ENCODE measurements around the gene LHFPL2. TPM values are rescaled to one million over a fixed set of nuclear protein-coding genes. Genes with fewer than 3 reads are reported as not detected.

Gene LHFPL2
- total RNA-seq, 4 donors from 2014 or later = 14.7 to 127 (median 28.0) TPM

GRCh38 chr5:78507531-78507930 lies 141.0 kb downstream of the LHFPL2 start:
- H3K4me3 ChIP-seq = no peak overlapping the region

DNA sequence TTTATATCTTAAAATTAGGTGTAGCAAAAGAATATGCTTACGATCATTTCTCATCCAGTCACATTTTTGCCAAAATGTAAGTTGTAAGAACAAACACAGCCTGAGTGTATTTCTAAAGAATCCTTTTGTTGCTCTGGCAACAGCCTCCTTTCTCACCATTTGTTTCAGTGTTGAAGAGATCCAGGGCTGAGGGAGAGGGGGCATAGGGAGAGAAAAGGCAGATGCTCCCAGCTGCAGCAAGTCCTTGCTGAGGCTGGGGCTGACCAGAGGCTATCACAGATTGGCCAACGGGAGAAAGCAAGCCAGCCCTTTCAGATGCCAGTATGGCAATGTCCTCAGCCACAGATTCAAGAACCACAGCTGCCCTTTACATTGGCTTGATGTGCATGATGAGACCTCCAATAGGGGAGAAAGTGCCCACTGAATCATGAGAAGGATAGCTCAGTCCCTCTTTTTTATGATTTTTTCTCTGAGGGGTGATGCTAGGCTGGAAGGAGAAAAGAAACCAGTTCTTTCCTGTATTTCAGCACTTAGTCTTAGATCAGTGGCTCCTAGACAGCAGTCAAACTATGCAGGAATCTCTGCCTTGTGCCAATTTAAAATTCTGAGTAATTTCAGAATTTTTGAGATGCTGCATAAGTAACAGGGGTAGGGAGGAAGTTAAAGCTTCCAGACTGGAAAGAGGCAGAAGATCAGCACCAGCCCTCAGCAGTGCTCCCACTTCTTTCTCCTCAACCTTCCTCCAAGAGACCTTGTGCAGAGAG lies 142.1 kb downstream of the LHFPL2 start:
- TF ChIP-seq POLR2A (IDR thresholded peaks at IDR 0.05) = no peak
- TF ChIP-seq, protein P1, sequence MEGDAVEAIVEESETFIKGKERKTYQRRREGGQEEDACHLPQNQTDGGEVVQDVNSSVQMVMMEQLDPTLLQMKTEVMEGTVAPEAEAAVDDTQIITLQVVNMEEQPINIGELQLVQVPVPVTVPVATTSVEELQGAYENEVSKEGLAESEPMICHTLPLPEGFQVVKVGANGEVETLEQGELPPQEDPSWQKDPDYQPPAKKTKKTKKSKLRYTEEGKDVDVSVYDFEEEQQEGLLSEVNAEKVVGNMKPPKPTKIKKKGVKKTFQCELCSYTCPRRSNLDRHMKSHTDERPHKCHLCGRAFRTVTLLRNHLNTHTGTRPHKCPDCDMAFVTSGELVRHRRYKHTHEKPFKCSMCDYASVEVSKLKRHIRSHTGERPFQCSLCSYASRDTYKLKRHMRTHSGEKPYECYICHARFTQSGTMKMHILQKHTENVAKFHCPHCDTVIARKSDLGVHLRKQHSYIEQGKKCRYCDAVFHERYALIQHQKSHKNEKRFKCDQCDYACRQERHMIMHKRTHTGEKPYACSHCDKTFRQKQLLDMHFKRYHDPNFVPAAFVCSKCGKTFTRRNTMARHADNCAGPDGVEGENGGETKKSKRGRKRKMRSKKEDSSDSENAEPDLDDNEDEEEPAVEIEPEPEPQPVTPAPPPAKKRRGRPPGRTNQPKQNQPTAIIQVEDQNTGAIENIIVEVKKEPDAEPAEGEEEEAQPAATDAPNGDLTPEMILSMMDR (IDR thresholded peaks at IDR 0.05) = no peak
- Histone ChIP-seq H3K4me3 (no peak overlapping the region), H3K9me3 (no peaks in the 10 kb centered on the region), H3K4me1 (peaks cover 14 to 18% of the 10 kb centered on the region in 2 donors), H3K27me3 (no peaks in the 10 kb centered on the region), H3K27ac (peak overlapping the region in 1 of 2 donors; percentile 79), H3K36me3 (no peaks in the 10 kb centered on the region)
- no peak for DNase-seq
- intact Hi-C loops (cut with DNase I; ENCODE audit: low total_unique reads) = no loop called here

More at GRCh38 chr5:78507531-78507930, 141.0 kb downstream of the LHFPL2 start:
- Histone ChIP-seq H3K4me1 (peaks cover 14 to 18% of the 10 kb centered on the region in 2 donors), H3K27me3 (no peaks in the 10 kb centered on the region), H3K36me3 (no peaks in the 10 kb centered on the region), H3K9me3 (no peaks in the 10 kb centered on the region), H3K27ac (no peak overlapping the region)
- DNase-seq = no peak
- TF ChIP-seq, protein P1 (IDR thresholded peaks at IDR 0.05) = no peak
- TF ChIP-seq POLR2A (IDR thresholded peaks at IDR 0.05) = no peak
- intact Hi-C loops (cut with DNase I; ENCODE audit: low total_unique reads) = no loop called here

DNA sequence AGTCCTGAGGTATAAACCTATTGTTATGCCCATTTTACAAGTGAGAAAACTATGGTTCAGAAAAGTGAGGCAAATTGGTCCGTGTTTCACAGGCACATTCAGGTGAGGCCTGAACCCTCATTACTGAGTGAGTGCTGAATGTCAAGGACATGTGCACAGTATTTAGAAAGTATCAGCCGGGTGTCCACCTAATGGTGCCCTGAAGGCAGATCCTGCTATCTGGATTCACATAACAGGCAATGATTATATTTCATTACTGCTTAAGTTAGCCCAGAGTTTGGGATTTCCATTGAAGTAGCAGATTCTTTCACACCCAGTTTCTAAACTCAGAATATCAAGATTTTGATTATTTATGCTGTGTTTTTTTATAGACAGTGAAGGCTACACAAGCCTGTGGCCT lies 142.7 kb downstream of the LHFPL2 start:
- TF ChIP-seq, protein P1 (IDR thresholded peaks at IDR 0.05) = no peak
- TF ChIP-seq POLR2A (IDR thresholded peaks at IDR 0.05) = no peak
- no peaks in the 10 kb centered on the region for H3K36me3 ChIP-seq
- H3K27me3 ChIP-seq = no peaks in the 10 kb centered on the region
- H3K4me1 ChIP-seq = peaks cover 14 to 18% of the 10 kb centered on the region in 2 donors
- no peaks in the 10 kb centered on the region for H3K9me3 ChIP-seq
- no peak for DNase-seq
- peak overlapping the region; percentile 72 to 79 for H3K27ac ChIP-seq
- H3K4me3 ChIP-seq = no peak overlapping the region
- intact Hi-C loops (cut with DNase I; ENCODE audit: low total_unique reads) = no loop called here

GRCh38 chr5:78504704-78505677 lies 143.6 kb downstream of the LHFPL2 start:
- no peaks in the 10 kb centered on the region for H3K36me3 ChIP-seq
- H3K27ac ChIP-seq = peak overlapping the region; percentile 72 to 79
- intact Hi-C loops (cut with DNase I; ENCODE audit: low total_unique reads) = no loop called here
- peaks cover 14 to 18% of the 10 kb centered on the region in 2 donors for H3K4me1 ChIP-seq
- DNase-seq = peak; percentile 93 to 95
- no peak overlapping the region for H3K4me3 ChIP-seq
- H3K9me3 ChIP-seq = no peaks in the 10 kb centered on the region
- TF ChIP-seq POLR2A (IDR thresholded peaks at IDR 0.05) = no peak
- TF ChIP-seq, protein P1 (IDR thresholded peaks at IDR 0.05) = no peak
- no peaks in the 10 kb centered on the region for H3K27me3 ChIP-seq

All from uterus (tissue), 4 donors.